Neutrophil (primary cell): Measurements from ENCODE around the gene ENHO.

ENCODE experiments used
- H3K27ac ChIP-seq: fragments of 200-600 bp; sonication (generic); 2 replicates; pipeline ENCODE4 v1.5.1; 2016; ENCODE audit warnings: mild to moderate bottlenecking, moderate library complexity
- H3K27me3 ChIP-seq: fragments of 200-600 bp; sonication (generic); 2 replicates; pipeline ENCODE4 v1.6.0; 2016; ENCODE audit warnings: mild to moderate bottlenecking
- H3K36me3 ChIP-seq: fragments of 200-600 bp; sonication (generic); 2 replicates; pipeline ENCODE4 v1.5.1; 2017
- H3K4me1 ChIP-seq, 2 experiments: fragments of 200-600 bp in 1 of 2; sonication (generic) in 1 of 2; 1 replicate in 1 of 2; 2 replicates in 1 of 2; pipeline versions ENCODE4 v1.5.1 to v1.6.1; 2013 to 2016; ENCODE audit warnings: low read depth in 1 of 2, low read length in 1 of 2, mild to moderate bottlenecking in 1 of 2, moderate library complexity in 1 of 2; ENCODE audit not compliant: control insufficient read depth in 1 of 2, insufficient read depth in 1 of 2
- H3K4me3 ChIP-seq, 2 experiments: fragments of 200-600 bp in 1 of 2; sonication (generic) in 1 of 2; 1 replicate in 1 of 2; 2 replicates in 1 of 2; pipeline ENCODE4 v1.5.1; 2013 to 2016; ENCODE audit warnings: low read depth in 1 of 2, low read length in 1 of 2, mild to moderate bottlenecking in 1 of 2, moderate library complexity in 1 of 2
- H3K9me3 ChIP-seq: fragments of 200-600 bp; sonication (generic); 2 replicates; pipeline ENCODE4 v1.5.1; 2016
- TF ChIP-seq, protein P1 (sequence below): fragments of 200-600 bp; sonication (generic); IDR thresholded peaks from 2 replicates; pipeline ENCODE4 v1.5.1; 2016; ENCODE audit warnings: antibody characterized with exemption

The ENHO gene

DNA sequence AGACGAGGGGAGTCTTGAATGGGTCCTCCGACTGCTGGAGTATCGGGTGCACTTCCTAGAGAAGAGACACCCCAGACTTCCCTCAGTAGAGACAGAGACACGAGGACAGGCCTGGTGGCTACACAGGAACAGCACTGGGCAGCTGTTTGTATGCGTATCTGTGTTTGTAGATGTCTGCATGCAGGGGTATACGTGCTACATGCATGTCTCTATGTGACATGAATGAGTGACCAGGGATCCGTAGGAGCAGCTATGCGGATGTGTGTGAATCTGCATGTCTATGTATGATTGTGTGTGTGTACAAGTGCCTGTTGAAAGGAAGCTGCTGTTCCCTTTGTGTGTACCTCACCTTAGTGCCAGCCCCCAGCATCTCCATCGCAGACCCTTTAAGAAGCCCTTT lies 35.6 kb upstream of the ENHO start:
- H3K4me1 ChIP-seq = no peaks in the 10 kb centered on the region
- no peak overlapping the region for H3K27ac ChIP-seq
- peaks cover 61% of the 10 kb centered on the region for H3K27me3 ChIP-seq
- H3K36me3 ChIP-seq = no peaks in the 10 kb centered on the region
- TF ChIP-seq, protein P1, sequence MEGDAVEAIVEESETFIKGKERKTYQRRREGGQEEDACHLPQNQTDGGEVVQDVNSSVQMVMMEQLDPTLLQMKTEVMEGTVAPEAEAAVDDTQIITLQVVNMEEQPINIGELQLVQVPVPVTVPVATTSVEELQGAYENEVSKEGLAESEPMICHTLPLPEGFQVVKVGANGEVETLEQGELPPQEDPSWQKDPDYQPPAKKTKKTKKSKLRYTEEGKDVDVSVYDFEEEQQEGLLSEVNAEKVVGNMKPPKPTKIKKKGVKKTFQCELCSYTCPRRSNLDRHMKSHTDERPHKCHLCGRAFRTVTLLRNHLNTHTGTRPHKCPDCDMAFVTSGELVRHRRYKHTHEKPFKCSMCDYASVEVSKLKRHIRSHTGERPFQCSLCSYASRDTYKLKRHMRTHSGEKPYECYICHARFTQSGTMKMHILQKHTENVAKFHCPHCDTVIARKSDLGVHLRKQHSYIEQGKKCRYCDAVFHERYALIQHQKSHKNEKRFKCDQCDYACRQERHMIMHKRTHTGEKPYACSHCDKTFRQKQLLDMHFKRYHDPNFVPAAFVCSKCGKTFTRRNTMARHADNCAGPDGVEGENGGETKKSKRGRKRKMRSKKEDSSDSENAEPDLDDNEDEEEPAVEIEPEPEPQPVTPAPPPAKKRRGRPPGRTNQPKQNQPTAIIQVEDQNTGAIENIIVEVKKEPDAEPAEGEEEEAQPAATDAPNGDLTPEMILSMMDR = no peak
- no peak overlapping the region for H3K4me3 ChIP-seq
- H3K9me3 ChIP-seq = no peaks in the 10 kb centered on the region

DNA sequence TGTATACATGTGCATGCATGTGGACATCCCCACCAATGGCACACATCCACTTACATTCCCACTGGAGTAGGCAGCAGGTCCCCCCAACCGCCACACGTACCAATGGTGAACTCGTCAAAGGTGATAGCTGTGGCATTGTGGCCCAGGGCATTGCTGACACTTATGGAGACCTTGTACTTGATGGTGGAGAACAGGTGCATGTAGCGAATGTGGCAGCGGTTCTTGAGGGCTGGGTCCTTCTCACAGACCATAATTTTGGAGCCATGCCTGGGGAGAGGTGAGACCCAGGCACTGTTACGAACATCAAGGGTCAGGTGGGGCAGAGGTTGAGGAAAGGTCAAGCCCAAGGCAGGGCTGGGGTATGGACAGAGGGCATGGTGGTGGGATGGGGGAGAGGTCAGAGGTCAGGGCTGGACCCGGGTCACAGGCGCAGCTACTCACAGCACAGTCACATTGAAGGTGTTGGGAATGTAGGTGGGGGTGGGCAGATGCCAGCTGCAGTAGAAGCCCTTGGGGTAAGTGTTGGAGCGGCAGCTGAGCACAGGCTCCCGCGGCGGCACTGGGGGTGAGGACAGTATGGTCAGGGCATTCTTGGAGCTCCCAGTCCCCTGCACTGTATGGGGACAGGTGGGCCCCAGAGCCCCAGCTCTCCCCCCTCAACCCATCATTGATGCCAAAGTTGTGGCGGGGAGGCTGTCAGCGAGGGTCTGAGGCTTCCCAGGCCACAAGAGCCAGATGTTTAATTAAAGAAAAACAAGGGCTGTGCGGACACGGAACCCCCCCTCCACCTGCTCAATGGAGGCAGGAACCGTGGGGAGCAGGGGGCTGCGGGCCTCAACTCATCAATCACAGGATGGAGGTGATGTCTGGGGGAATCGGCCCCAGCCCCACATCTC lies 34.9 kb upstream of the ENHO start:
- Histone ChIP-seq H3K9me3 (no peaks in the 10 kb centered on the region), H3K36me3 (no peaks in the 10 kb centered on the region), H3K4me1 (no peaks in the 10 kb centered on the region), H3K27ac (no peak overlapping the region), H3K4me3 (no peak overlapping the region), H3K27me3 (peaks cover 55% of the 10 kb centered on the region)
- TF ChIP-seq, protein P1 = no peak

DNA sequence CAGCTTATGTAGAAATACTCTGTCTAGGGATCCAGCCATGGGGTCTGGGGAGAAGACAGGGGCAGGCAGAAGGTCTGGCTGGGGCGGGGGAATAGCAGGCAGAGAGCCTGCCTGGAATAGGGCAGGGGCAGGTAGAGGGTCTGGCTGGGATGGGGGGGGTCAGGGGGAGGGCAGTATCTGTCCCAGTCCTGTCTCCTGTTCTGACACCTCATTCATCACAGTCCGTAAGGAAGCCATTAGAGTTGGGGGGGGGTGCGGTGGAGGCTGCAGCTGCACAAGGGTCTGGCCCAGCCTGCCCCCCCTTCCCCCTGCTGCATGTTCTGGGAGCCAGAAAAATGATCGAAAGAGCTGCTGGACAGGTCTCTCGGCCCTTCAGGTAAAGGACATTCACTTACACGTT lies 34.2 kb upstream of the ENHO start:
- H3K36me3 ChIP-seq = no peaks in the 10 kb centered on the region
- no peaks in the 10 kb centered on the region for H3K9me3 ChIP-seq
- H3K27ac ChIP-seq = no peak overlapping the region
- H3K27me3 ChIP-seq = peaks cover 51% of the 10 kb centered on the region
- TF ChIP-seq, protein P1 = no peak
- H3K4me3 ChIP-seq = no peak overlapping the region
- H3K4me1 ChIP-seq = no peaks in the 10 kb centered on the region

DNA sequence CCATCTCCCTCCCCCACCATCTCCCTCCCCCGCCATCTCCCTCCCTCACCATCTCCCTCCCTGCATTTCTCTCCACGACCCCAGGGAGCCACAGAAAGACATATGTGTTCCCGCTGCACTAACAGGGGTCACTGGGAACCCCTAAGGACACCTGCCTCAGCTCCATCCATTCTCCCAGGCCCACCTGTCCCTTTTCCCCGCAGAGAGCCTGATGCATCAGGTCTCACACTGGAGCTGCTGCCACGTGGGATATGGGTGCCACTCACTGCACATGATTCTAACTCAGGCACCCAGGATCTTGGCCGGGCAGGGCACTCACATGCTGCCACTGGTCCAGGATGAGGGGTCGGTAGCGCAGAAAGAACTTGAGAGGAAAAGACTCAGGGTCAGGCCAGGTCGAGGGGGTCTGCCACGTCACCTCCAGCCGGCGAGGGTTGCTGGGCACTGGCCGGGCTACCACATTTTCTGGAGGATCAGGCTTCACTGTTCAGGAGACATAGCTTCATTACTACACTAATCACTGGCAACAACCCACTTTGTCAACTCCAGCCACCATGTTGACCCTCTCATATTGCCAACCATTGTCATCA lies 33.2 kb upstream of the ENHO start:
- TF ChIP-seq, protein P1 = no peak

DNA sequence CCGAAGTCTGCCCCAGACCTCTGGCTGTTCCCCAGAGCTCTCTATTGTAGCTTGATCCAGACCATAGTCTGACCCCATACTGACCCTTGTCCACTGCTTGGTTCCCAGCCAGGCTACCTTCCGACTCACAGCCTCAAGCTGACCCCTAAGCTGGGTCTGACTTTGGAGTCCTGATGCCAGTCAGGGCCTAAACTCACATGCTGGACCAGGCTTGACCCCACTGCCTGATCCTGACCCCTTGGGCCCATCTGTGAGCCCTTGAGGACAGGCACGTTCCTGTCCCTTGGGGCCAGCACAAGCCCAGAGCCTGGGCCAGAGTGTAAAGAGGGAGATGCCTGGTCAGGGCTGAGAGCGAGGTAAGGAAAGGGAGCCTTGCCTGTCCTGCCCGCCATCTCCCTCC lies 32.7 kb upstream of the ENHO start:
- Histone ChIP-seq H3K27me3 (peaks cover 39% of the 10 kb centered on the region), H3K4me1 (no peaks in the 10 kb centered on the region)

More for the DNA sequence above, 33.2 kb upstream of the ENHO start:
- no peaks in the 10 kb centered on the region for H3K9me3 ChIP-seq
- H3K27me3 ChIP-seq = peaks cover 45% of the 10 kb centered on the region
- H3K4me1 ChIP-seq = no peaks in the 10 kb centered on the region
- H3K4me3 ChIP-seq = no peak overlapping the region
- H3K36me3 ChIP-seq = no peaks in the 10 kb centered on the region
- no peak overlapping the region for H3K27ac ChIP-seq

More for the DNA sequence above, 32.7 kb upstream of the ENHO start:
- H3K9me3 ChIP-seq = no peaks in the 10 kb centered on the region
- H3K27ac ChIP-seq = no peak overlapping the region
- no peaks in the 10 kb centered on the region for H3K36me3 ChIP-seq
- TF ChIP-seq, protein P1 = no peak
- no peak overlapping the region for H3K4me3 ChIP-seq
